ENCODE measurements around the gene UBAP2L. TPM values are rescaled to one million over a fixed set of nuclear protein-coding genes. Genes with fewer than 3 reads are reported as not detected.
A peak's percentile ranks its signal among the peaks of the same experiment; 100 is the strongest.

The UBAP2L gene
- total and polyA plus RNA-seq, 9 of the 15 experiments (the other 6 are each of a cell fraction or from before 2014, with no cell fraction given), result 75.0 to 245 (median 119) TPM

DNA sequence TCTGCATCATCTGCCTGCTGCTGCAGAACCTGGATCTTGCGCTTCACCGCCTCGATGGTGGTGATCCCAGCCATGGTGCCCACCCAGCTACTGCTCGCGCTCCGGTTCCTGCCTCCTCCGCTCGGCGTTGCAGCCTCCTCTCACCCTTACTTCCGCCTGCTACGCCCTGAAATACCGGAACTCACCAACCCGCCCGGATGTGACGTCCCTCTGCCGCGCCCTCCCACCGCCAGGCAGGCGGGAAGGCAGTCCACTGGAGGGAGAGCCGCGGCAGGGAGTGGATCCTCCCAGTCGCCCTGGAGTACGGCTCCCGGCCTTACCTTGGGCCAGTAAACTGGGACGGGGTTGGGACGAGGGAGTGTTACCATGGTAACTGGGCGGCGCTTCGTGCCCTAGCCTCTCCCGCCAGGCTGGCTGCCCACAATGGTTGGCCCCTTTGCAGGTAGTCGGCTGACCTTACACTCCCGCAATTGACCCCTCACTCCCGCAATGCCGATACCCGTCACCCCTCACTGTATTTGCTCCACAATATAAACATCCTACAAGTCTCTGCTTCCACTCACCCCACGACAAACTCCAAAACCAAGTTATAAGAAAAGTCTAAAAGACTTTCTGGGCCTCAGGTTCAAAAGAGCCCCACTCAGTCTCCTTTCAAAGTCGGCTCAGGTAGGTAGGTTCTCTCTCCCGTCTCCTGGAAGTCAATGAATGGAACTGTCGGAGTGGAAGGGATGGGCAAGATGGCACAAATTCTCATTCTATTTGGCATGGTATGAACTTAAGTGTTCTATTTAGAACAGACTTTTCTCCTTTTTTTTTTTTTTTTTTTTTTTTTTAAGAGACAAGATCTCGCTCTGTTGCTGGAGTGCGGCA lies 37.5 kb upstream of the UBAP2L start (continued):
- TF ChIP-seq ELF2 (CRISPR knock-in tag; IDR thresholded peaks at IDR 0.05) (peak; percentile 90), FOXK1 (CRISPR knock-in tag; IDR thresholded peaks at IDR 0.05; ENCODE audit: borderline replicate concordance) (peak; percentile 88), HLTF (IDR thresholded peaks at IDR 0.05) (peak; percentile 85), SP1 (CRISPR knock-in tag; IDR thresholded peaks at IDR 0.05) (peak; percentile 89), ZBTB1 (CRISPR knock-in tag; IDR thresholded peaks at IDR 0.05; ENCODE audit: borderline replicate concordance, low read depth) (no peak), KLF16 (IDR thresholded peaks at IDR 0.05) (0 out of 2 replicates have a peak, but pooled peaks have one; percentile 28), PHF8 (IDR thresholded peaks at IDR 0.05; ENCODE audit: borderline replicate concordance, low read length) (peak; percentile 95), HMGN3 (IDR thresholded peaks at IDR 0.05; ENCODE audit: borderline replicate concordance, extremely low read depth, insufficient read length, low read depth, low read length) (peak; percentile 69), YY1 (IDR thresholded peaks at IDR 0.05; ENCODE audit: borderline replicate concordance in 1 of 3, control insufficient read depth in 1 of 3, extremely low read depth in 1 of 3, insufficient read depth in 3 of 3, insufficient read length in 1 of 3, insufficient replicate concordance in 2 of 3, low read depth in 1 of 3, low read length in 2 of 3) (peak in 1 of 3 experiments; percentile 52), POLR2AphosphoS5 (IDR thresholded peaks at IDR 0.05; ENCODE audit: control insufficient read depth, insufficient read depth, low read depth, low read length) (peak; percentile 67; the same call in 1 of the 2 replicates), PRPF4 (IDR thresholded peaks at IDR 0.05; ENCODE audit: insufficient read depth, low read depth, low read length, poor library complexity, severe bottlenecking) (peak; percentile 43), POLR2B (IDR thresholded peaks at IDR 0.05; ENCODE audit: low read depth, partially characterized antibody) (peak; percentile 96), MYNN (IDR thresholded peaks at IDR 0.05) (peak; percentile 48; the same call in 1 of the 2 replicates), MYNN (CRISPR knock-in tag; IDR thresholded peaks at IDR 0.05) (no peak), FUS (optimal IDR thresholded peaks at IDR 0.05; ENCODE audit: low read depth, low read length) (no peak), SMAD4 (CRISPR knock-in tag; conservative IDR thresholded peaks at IDR 0.05) (peak; percentile 53; the same call in 1 of the 2 replicates), ZNF121 (CRISPR knock-in tag; conservative IDR thresholded peaks at IDR 0.05) (no peak), TAF9B (IDR thresholded peaks at IDR 0.05; ENCODE audit: partially characterized antibody) (peak; percentile 91), SAP30 (IDR thresholded peaks at IDR 0.05; ENCODE audit: borderline replicate concordance, insufficient read depth, low read depth, low read length, poor library complexity, severe bottlenecking) (peak; percentile 79), KDM1A (IDR thresholded peaks at IDR 0.05) (no peak)
- TF ChIP-seq, protein P1, sequence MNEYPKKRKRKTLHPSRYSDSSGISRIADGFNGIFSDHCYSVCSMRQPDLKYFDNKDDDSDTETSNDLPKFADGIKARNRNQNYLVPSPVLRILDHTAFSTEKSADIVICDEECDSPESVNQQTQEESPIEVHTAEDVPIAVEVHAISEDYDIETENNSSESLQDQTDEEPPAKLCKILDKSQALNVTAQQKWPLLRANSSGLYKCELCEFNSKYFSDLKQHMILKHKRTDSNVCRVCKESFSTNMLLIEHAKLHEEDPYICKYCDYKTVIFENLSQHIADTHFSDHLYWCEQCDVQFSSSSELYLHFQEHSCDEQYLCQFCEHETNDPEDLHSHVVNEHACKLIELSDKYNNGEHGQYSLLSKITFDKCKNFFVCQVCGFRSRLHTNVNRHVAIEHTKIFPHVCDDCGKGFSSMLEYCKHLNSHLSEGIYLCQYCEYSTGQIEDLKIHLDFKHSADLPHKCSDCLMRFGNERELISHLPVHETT (CRISPR knock-in tag; conservative IDR thresholded peaks at IDR 0.05 in 1 of 2, IDR thresholded peaks at IDR 0.05 in 1 of 2), result 0 out of 4 replicates have a peak, but pooled peaks of 1 of the 2 experiments have one; percentile 33
- TF ChIP-seq, protein P2, sequence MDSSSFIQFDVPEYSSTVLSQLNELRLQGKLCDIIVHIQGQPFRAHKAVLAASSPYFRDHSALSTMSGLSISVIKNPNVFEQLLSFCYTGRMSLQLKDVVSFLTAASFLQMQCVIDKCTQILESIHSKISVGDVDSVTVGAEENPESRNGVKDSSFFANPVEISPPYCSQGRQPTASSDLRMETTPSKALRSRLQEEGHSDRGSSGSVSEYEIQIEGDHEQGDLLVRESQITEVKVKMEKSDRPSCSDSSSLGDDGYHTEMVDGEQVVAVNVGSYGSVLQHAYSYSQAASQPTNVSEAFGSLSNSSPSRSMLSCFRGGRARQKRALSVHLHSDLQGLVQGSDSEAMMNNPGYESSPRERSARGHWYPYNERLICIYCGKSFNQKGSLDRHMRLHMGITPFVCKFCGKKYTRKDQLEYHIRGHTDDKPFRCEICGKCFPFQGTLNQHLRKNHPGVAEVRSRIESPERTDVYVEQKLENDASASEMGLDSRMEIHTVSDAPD (CRISPR knock-in tag; IDR thresholded peaks at IDR 0.05), result no peak
